ENCODE data around the gene RUBCN.
"Not testable (repeated sequence)": the region's sequence is repeated elsewhere in the genome, so short reads cannot be mapped to it uniquely, and the experiment has no call there.

Gene RUBCN

GRCh38 chr3:197730200-197730599, 6.5 kb downstream of the RUBCN start:
- CTCF ChIA-PET, result no interaction called here
- POLR2A ChIA-PET, result no interaction called here
- TF ChIP-seq L3MBTL2 (conservative IDR thresholded peaks at IDR 0.05) (no peak), TARDBP (IDR thresholded peaks at IDR 0.05) (no peak), ARNT (IDR thresholded peaks at IDR 0.05) (no peak), FOXA1 (IDR thresholded peaks at IDR 0.05) (no peak), HDGF (IDR thresholded peaks at IDR 0.05; ENCODE audit: borderline replicate concordance) (no peak), SUZ12 (IDR thresholded peaks at IDR 0.05) (no peak), FOXK2 (IDR thresholded peaks at IDR 0.05) (no peak)
- DNase-seq (ENCODE audit: extremely low spot score), result no peak

- no peak for DNase-seq (ENCODE audit: extremely low spot score)
- TF ChIP-seq HDGF (IDR thresholded peaks at IDR 0.05; ENCODE audit: borderline replicate concordance) (no peak), LEF1 (IDR thresholded peaks at IDR 0.05; ENCODE audit: borderline replicate concordance) (no peak), CTBP1 (IDR thresholded peaks at IDR 0.05; ENCODE audit: borderline replicate concordance) (no peak), FOXM1 (IDR thresholded peaks at IDR 0.05; ENCODE audit: borderline replicate concordance) (no peak), SUZ12 (IDR thresholded peaks at IDR 0.05) (no peak), ZNF384 (IDR thresholded peaks at IDR 0.05) (no peak), ELF4 (IDR thresholded peaks at IDR 0.05) (no peak), BHLHE40 (IDR thresholded peaks at IDR 0.05; ENCODE audit: borderline replicate concordance) (no peak), SP1 (IDR thresholded peaks at IDR 0.05) (no peak), TARDBP (IDR thresholded peaks at IDR 0.05) (no peak), FOXA1 (IDR thresholded peaks at IDR 0.05) (no peak), NFRKB (IDR thresholded peaks at IDR 0.05) (no peak), ARNT (IDR thresholded peaks at IDR 0.05) (no peak)
- POLR2A ChIA-PET, result no interaction called here
- CTCF ChIA-PET, result no interaction called here
These were observed 8.2 kb downstream of the RUBCN start for GRCh38 chr3:197728487-197728886.

- POLR2A ChIA-PET; CTCF ChIA-PET; DNase-seq (ENCODE audit: extremely low spot score): not testable (repeated sequence)
These were observed 8.8 kb downstream of the RUBCN start for GRCh38 chr3:197727878-197728277.

GRCh38 chr3:197722734-197723133, 14.0 kb downstream of the RUBCN start:
- TF ChIP-seq NFRKB (IDR thresholded peaks at IDR 0.05) (no peak), CTBP1 (IDR thresholded peaks at IDR 0.05; ENCODE audit: borderline replicate concordance) (no peak), PKNOX1 (IDR thresholded peaks at IDR 0.05) (no peak), ZNF384 (IDR thresholded peaks at IDR 0.05) (no peak), ELF4 (IDR thresholded peaks at IDR 0.05) (no peak), FOXA1 (IDR thresholded peaks at IDR 0.05) (no peak), SUZ12 (IDR thresholded peaks at IDR 0.05) (no peak), BHLHE40 (IDR thresholded peaks at IDR 0.05; ENCODE audit: borderline replicate concordance) (no peak), SP1 (IDR thresholded peaks at IDR 0.05) (no peak), FOXK2 (IDR thresholded peaks at IDR 0.05) (no peak), LEF1 (IDR thresholded peaks at IDR 0.05; ENCODE audit: borderline replicate concordance) (no peak), HDGF (IDR thresholded peaks at IDR 0.05; ENCODE audit: borderline replicate concordance) (no peak)
- ChIA-PET POLR2A (no interaction called here), CTCF (no interaction called here)
- DNase-seq (ENCODE audit: extremely low spot score), result no peak

GRCh38 chr3:197720694-197721093, 16.0 kb downstream of the RUBCN start:
- no peak for DNase-seq (ENCODE audit: extremely low spot score)
- CTCF ChIA-PET, result interaction anchor here (0.6 kb wide), 1 partner anchor 28 kb away, joined by 3 read pairs; no protein-coding TSS in a partner anchor
- POLR2A ChIA-PET, result no interaction called here
- TF ChIP-seq HDGF (IDR thresholded peaks at IDR 0.05; ENCODE audit: borderline replicate concordance) (no peak), ARNT (IDR thresholded peaks at IDR 0.05) (no peak), L3MBTL2 (conservative IDR thresholded peaks at IDR 0.05) (no peak), ZNF384 (IDR thresholded peaks at IDR 0.05) (no peak), SP1 (IDR thresholded peaks at IDR 0.05) (no peak), FOXM1 (IDR thresholded peaks at IDR 0.05; ENCODE audit: borderline replicate concordance) (no peak), FOXA1 (IDR thresholded peaks at IDR 0.05) (no peak), LEF1 (IDR thresholded peaks at IDR 0.05; ENCODE audit: borderline replicate concordance) (no peak), TARDBP (IDR thresholded peaks at IDR 0.05) (no peak), FOXK2 (IDR thresholded peaks at IDR 0.05) (no peak)

GRCh38 chr3:197718891-197719290, 17.8 kb downstream of the RUBCN start:
- POLR2A ChIA-PET, result interaction anchor here (1.0 kb wide), 1 partner anchor 17 kb away, joined by 3 read pairs; no protein-coding TSS in a partner anchor
- CTCF ChIA-PET, result no interaction called here
- DNase-seq (ENCODE audit: extremely low spot score), result no peak
- no peak for TF ChIP-seq TARDBP (IDR thresholded peaks at IDR 0.05)
- TF ChIP-seq BHLHE40 (IDR thresholded peaks at IDR 0.05; ENCODE audit: borderline replicate concordance), result no peak
- TF ChIP-seq ZNF384 (IDR thresholded peaks at IDR 0.05), result no peak
- no peak for TF ChIP-seq ELF4 (IDR thresholded peaks at IDR 0.05)

GRCh38 chr3:197714251-197714650, 22.5 kb downstream of the RUBCN start:
- TF ChIP-seq FOXK2 (IDR thresholded peaks at IDR 0.05) (no peak), L3MBTL2 (conservative IDR thresholded peaks at IDR 0.05) (no peak), ARNT (IDR thresholded peaks at IDR 0.05) (no peak), SUZ12 (IDR thresholded peaks at IDR 0.05) (no peak), FOXM1 (IDR thresholded peaks at IDR 0.05; ENCODE audit: borderline replicate concordance) (no peak), CTBP1 (IDR thresholded peaks at IDR 0.05; ENCODE audit: borderline replicate concordance) (no peak), NFRKB (IDR thresholded peaks at IDR 0.05) (no peak), LEF1 (IDR thresholded peaks at IDR 0.05; ENCODE audit: borderline replicate concordance) (no peak), BHLHE40 (IDR thresholded peaks at IDR 0.05; ENCODE audit: borderline replicate concordance) (no peak), ELF4 (IDR thresholded peaks at IDR 0.05) (no peak), SP1 (IDR thresholded peaks at IDR 0.05) (no peak)
- ChIA-PET CTCF (no interaction called here), POLR2A (interaction anchor here (0.7 kb wide), 1 partner anchor 14 kb away, joined by 5 read pairs; no protein-coding TSS in a partner anchor)

GRCh38 chr3:197713477-197713822, 23.3 kb downstream of the RUBCN start:
- no peak for DNase-seq (ENCODE audit: extremely low spot score)
- no peak for TF ChIP-seq SUZ12 (IDR thresholded peaks at IDR 0.05)
- TF ChIP-seq CTBP1 (IDR thresholded peaks at IDR 0.05; ENCODE audit: borderline replicate concordance), result no peak
- no peak for TF ChIP-seq FOXK2 (IDR thresholded peaks at IDR 0.05)
- TF ChIP-seq ELF4 (IDR thresholded peaks at IDR 0.05), result no peak
- no peak for TF ChIP-seq NFRKB (IDR thresholded peaks at IDR 0.05)
- no peak for TF ChIP-seq FOXM1 (IDR thresholded peaks at IDR 0.05; ENCODE audit: borderline replicate concordance)
- TF ChIP-seq LEF1 (IDR thresholded peaks at IDR 0.05; ENCODE audit: borderline replicate concordance), result no peak
- no peak for TF ChIP-seq TARDBP (IDR thresholded peaks at IDR 0.05)
- TF ChIP-seq PKNOX1 (IDR thresholded peaks at IDR 0.05), result no peak
- no peak for TF ChIP-seq HDGF (IDR thresholded peaks at IDR 0.05; ENCODE audit: borderline replicate concordance)
- no peak for TF ChIP-seq ZNF384 (IDR thresholded peaks at IDR 0.05)
- ChIA-PET CTCF (no interaction called here), POLR2A (no interaction called here)

More at GRCh38 chr3:197714251-197714650, 22.5 kb downstream of the RUBCN start:
- no peak for DNase-seq (ENCODE audit: extremely low spot score)
